RCC 7860 (cell line): ENCODE measurements around the gene CNBP.
"Not testable (repeated sequence)": the region's sequence is repeated elsewhere in the genome, so short reads cannot be mapped to it uniquely, and the experiment has no call there.

Source experiments
- DNase-seq: peaks from one replicate; pipeline ENCODE4 v3.0.0-alpha.2; 2015; ENCODE audit warnings: low spot score
- FAIRE-seq: peaks from 2 replicates; lab custom pipeline; 2012; peaks lifted over from hg19 to GRCh38; lab: Jason Lieb, UNC

Gene CNBP

DNA sequence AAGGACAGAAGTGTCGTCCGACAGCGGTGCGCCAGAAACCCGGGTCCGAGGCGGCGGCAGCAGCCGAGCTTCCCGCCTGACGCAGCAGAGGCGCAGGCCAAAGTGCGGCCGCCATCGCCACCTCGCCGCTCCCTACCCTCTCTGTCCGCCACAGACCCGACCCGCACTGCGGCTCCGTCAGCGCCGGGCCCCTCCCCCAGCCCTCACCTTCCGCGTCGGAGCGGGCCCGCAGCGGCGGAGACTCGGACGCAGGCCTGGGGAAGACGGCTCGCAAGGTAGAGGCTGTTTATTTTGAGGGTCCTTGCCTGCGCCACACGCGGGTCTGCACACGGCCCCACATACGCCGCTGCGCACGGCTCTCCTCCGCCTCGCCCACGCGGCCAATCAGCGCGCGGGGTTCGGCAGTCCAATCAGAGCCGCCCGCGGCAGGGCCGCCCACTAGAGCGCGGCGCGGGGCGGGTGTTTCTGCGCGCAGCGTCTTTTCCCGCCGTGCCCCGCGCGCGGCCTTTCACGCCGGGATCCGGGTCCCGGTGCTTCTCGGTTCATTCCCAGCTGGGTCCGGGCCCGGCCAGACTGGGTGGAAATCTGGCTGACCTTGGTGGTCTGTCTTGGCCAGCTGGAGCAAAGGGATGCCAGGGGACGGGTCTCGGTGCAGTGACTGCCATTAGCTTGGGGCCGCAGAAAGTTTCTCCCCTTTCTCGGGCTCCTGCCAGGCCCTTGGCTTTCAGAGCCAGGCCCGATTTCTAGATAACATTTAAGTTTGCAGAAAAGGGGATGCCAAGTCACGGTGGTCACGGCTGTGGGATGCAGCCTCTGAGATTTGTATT is at the start of gene CNBP:
Gene CNBP (minus strand): TSS at position 328 of the 827 bp plus-strand sequence. CDS start 12,139 bp downstream, outside the sequence.
- DNase-seq (peak; percentile 89), FAIRE-seq (no peak)

DNA sequence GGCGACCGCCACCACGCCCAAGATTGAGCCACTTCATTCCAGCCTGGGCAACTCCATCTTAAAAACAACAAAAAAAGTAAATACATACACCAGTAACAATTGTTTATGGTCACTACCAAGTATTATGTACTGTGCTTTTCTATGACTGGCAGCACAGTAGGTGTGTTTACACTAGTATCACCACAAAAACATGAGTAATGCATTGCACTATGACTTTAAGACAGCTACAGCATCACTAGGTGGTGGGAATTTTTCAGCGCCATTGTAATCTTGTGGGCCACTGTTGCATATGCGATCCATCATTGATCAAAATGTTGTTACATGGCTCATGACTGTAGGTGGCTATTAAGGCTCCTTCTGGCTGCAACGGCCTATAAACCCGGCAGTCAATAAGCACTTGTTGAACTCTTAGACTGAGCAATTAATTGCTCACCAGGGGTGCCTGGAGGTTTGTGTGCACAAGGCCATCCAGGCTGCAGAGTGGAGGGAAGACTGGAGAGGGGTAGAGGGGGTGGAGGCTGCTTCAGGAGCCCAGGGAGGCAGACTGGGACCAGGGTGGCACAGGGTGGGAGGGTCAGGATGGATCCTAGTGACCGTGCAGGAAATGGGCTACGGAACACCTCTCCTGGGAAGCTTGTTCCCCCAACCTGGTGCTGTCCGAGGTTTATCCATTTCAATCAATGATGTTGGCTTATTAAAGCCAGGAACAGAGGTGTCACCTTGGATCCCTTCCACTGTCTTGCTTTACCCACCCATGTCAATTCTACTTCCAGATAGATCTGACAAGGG is 47.8 kb upstream of the CNBP start:
- FAIRE-seq (no peak), DNase-seq (peak; percentile 18)

GRCh38 chr3:129230311-129231019 is 46.8 kb upstream of the CNBP start:
- FAIRE-seq, result peak; percentile 95
- DNase-seq, result peak; percentile 89

GRCh38 chr3:129228891-129229585 is 45.3 kb upstream of the CNBP start:
- DNase-seq (peak; percentile 91), FAIRE-seq (peak; percentile 67)

GRCh38 chr3:129226374-129226773 is 42.7 kb upstream of the CNBP start:
- DNase-seq, result peak; percentile 86
- FAIRE-seq, result peak; percentile 87

DNA sequence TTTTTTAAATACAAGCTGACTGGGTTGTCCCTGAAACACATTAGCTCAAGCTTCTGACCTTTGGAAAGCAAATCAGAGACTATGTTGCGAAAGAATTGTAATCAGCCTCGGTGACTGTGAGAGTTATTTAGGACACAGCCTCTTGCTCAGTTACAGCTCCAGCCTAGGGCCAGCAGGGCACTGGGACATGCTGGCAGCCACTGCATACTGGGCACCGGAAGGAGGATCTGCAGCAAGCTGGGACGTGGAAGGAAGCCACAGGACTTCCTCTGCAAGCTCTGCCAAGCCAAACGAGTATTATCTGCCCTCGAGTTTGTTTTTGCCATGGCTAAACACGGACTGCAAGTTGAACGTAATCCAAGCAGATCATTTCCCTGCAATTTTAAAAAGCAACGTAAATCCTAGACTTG is 41.3 kb upstream of the CNBP start:
- DNase-seq (peak; percentile 81), FAIRE-seq (peak; percentile 76)

GRCh38 chr3:129224387-129224786 is 40.7 kb upstream of the CNBP start:
- FAIRE-seq, DNase-seq: not testable (repeated sequence)

DNA sequence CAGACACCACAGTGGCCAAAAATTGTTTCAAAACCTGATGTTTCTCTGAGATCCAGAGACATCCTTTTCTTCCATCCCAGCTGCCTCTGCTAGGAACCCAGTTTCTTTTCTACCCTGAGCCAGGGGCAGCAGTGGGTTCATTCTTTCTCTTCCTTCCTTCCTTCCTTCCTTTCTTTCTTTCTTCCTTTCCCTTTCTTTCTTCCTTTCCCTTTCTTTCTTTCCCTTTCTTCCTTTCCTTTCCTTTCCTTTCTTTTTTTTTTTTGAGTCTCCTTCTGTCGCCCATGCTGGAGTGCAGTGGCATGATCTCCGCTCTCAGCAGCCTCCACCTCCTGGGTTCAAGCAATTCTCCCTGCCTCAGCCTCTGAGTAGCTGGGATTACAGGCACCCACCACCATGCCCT is 35.0 kb upstream of the CNBP start:
- no peak for FAIRE-seq

GRCh38 chr3:129213238-129213637 is 29.5 kb upstream of the CNBP start:
- FAIRE-seq (no peak), DNase-seq (no peak)

More for the DNA sequence above, 35.0 kb upstream of the CNBP start:
- DNase-seq, result no peak

DNA sequence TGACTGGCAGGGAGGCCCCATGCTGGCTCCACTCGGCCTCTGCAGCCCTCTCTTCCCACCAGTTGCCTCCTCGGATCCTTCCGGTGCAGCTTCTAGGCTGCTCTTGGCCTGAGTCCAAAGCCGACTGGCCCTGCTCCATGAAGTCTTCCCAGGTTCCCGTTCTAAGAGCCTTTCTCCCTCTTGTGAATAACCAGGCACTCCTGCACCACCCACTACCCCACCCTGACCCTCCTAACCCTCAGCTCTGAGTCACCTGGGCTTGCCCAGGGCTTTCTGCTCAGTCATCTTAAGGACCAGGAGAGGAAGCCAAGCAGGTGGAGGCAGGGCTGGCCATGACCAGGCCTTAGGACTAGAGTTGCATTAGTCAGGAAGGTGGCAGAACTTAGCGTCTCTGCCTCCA is 28.1 kb upstream of the CNBP start:
- DNase-seq, result peak; percentile 99
- peak; percentile 96 for FAIRE-seq

DNA sequence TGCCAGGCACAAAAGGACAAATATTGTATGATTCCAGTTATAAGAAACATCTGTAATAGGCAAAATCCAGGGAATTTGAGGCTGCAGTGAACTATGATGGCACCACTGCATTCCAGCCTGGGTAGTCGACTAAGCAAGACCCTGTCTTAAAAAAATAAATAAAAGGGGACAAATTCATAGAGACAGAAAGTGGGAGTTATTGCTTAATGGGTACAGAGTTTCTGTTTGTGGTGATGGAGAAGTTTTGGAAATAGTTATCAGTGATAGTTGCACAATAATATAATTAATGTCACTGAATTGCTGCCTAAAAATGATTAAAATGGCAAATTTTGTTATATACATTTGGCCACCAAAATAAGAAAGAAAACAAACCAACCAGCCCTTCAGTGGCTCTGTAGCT is 27.6 kb upstream of the CNBP start:
- DNase-seq, result no peak
- no peak for FAIRE-seq

DNA sequence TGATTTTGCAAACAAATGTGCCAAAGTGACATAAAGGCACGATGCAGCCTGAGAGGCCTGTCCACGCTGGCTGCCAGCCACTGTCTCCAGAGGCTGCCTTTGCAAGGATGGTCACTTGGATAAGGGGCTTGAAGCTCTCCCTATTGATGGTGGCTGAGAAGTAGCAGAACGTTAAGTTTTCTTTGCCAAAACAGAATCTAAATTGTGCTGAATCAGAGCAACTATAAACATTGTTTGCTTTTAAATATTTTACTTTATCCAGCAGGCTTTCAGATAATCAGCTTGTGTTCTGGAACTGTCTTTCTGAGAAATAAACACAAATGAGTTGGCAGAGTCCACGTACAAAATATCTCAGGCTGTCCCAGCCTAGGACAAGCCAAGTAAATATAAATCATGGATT is 23.8 kb upstream of the CNBP start:
- DNase-seq (no peak), FAIRE-seq (no peak)

DNA sequence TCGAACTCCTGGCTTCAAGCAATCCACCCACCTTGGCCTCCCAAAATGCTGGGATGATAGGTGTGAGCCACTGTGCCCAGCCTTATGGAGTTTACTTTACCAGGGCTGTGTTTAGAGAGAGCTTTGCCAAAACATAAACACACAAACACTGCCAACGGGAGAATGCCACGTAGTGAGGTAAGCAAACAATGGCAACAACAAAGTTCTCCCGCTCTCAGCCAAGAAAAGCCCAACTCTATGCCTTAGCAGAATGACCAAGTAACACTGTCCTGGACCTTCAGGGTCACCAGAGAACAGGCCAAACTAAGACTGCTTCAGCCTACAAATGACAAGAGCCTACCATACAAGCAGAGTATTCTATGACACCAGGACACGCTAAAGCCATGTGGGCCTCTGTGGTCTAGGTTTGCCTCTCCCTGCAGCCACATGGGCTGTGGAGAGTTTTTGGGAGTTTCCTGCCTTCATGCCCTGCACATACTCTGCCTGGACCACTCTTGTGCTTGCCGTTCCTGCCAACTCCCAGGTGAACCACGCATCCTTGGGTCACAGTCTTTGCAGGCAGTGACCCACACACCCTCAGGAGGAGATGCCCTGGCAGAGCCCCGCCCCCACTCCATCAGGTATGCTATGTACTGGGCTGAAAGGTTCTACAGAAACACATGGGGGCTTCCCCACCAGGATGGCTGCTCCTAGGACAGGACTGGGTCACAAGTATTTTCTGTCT is 21.6 kb upstream of the CNBP start:
- DNase-seq (no peak), FAIRE-seq (no peak)

DNA sequence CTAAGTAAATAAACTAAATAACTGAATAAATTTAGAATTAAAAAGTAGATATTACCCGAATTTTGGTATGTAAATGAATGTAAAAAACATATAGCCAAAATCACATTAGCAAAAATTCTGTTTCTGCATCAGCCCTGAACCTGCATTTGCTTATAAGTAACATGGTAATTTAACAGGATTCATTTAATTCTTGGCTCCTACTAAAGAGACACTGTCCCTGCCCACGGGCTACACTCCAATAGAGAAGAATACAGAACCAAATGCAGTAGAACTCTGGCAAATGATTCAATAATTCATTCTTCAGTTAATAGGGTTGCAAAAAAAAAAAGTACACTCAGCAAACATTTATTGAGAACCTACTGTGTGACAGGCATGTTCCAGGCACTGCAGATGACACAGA is 20.8 kb upstream of the CNBP start:
- DNase-seq (no peak), FAIRE-seq (no peak)

DNA sequence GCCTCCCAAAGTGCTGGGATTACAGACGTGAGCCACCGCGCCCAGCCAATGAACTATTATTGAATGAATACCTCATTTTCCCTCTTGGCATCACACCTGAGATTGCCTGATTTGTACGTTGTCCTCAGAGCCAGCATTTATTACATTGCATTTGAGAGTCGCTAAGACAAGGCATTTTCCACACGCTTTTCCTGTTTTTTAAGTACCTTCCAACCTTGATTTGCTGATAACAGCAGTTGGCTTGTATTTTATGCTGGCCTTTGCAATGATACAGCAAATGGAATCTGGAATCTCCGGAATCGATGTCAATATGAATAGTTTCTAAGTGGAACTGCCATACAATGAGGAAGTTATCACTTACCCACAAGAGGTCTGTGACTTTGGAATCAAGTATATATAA is 15.7 kb upstream of the CNBP start:
- DNase-seq, result no peak
- no peak for FAIRE-seq

GRCh38 chr3:129197321-129197720 is 13.6 kb upstream of the CNBP start:
- DNase-seq (no peak), FAIRE-seq (no peak)

DNA sequence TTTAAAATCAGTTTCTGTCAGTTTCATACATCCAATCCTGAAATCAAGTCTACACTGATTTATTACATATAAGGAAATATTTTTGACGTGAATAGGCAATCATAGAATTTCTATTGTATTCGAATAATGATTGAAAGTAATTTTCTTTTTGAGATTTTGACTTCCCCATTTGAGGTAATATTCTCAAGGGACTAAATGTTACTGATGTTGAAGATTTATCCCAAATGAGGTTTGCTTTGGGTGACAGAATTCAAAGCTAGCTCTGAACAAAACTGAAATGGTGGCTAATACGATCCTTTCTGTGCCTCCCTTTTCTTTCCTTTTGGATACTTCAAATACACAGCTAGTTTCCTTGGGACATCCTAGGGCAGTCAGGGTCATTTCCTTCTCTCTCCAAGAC is 12.9 kb upstream of the CNBP start:
- no peak for DNase-seq
- no peak for FAIRE-seq

DNA sequence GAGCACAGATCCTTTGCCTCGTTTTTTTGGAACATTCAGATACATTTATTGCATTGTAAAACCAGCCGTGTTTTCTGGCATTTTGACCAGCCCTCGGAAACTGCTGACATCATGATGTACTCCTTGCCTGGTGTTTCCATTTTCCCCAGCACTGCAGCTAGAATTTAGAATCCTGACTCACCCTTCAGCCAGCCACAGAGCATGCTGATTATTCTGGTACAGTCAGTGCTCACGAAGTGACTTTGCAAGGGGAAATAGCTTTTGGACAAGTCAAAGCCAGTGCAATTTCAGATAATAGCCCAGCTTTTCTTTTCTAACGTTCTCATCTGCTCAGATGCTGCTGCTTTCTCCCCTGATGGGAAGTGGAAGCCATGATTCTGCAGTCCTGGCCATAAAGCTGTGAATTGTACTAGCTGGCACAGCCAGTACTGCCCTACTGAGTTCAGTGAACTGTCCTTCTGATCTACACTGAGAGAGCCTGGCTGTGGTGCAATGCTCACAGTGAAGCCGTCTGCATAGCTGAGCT is 12.1 kb upstream of the CNBP start:
- peak; percentile 90 for FAIRE-seq
- DNase-seq, result peak; percentile 82

DNA sequence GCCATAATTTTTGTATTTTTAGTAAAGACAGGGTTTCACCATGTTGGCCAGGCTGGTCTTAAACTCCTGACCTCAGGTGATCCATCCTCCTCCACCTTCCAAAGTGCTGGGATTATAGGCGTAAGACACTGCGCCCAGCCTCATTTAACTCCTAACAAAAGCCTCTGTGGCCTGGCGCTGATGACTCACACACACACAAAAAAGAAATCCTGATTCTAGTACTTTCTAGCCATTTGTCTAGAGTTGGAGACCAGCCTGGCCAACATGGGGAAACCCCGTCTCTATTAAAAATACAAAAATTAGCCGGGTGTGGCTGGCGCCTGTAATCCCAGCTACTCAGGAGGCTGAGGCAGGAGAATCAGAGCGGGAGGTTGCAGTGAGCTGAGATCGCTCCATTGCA is 6.1 kb upstream of the CNBP start:
- not testable (repeated sequence) for FAIRE-seq, DNase-seq

GRCh38 chr3:129187857-129188256 is 4.2 kb upstream of the CNBP start:
- DNase-seq (no peak), FAIRE-seq (no peak)
